Right lobe of liver (tissue), 4 donors: ENCODE results near the gene APBA2.

Experiments used
- POLR2A ChIP-seq: fragments of 450-650 bp; IDR thresholded peaks from one replicate; pipeline ENCODE4 v1.6.1; 2017; ENCODE audit warnings: antibody characterized with exemption, mild to moderate bottlenecking
- TF ChIP-seq, protein P1 (sequence below), 4 donors: fragments of 200-600 bp in 3 of 4; fragments of 450-650 bp in 1 of 4; IDR thresholded peaks; one replicate each; pipeline versions ENCODE4 v1.5.1 to v1.8.0; 2016 to 2022; ENCODE audit warnings: antibody characterized with exemption in 4 of 4, mild to moderate bottlenecking in 2 of 4
- donor health status: DM: no; HTN: no; CAD: no.
- donor health status: DM: no; HTN: no; CAD: no.
- donor health status: DM: no; HTN: yes; CAD: no.

- TF ChIP-seq, protein P1, sequence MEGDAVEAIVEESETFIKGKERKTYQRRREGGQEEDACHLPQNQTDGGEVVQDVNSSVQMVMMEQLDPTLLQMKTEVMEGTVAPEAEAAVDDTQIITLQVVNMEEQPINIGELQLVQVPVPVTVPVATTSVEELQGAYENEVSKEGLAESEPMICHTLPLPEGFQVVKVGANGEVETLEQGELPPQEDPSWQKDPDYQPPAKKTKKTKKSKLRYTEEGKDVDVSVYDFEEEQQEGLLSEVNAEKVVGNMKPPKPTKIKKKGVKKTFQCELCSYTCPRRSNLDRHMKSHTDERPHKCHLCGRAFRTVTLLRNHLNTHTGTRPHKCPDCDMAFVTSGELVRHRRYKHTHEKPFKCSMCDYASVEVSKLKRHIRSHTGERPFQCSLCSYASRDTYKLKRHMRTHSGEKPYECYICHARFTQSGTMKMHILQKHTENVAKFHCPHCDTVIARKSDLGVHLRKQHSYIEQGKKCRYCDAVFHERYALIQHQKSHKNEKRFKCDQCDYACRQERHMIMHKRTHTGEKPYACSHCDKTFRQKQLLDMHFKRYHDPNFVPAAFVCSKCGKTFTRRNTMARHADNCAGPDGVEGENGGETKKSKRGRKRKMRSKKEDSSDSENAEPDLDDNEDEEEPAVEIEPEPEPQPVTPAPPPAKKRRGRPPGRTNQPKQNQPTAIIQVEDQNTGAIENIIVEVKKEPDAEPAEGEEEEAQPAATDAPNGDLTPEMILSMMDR (IDR thresholded peaks at IDR 0.05) = no peak
- TF ChIP-seq POLR2A = no peak
Observed at GRCh38 chr15:29083161-29083560, 197.4 kb downstream of the APBA2 start.
